GM12875 (cell line): Measurements from ENCODE around the gene CATSPERE.
A peak's percentile ranks its signal among the peaks of the same experiment; 100 is the strongest.

Experiments used
- H3K4me3 ChIP-seq: one replicate; pipeline ENCODE4 v1.5.1; 2011; ENCODE audit warnings: low read depth, low read length, control low read depth
- CTCF ChIP-seq: IDR thresholded peaks from 2 replicates; pipeline ENCODE4 v1.5.1; 2011; ENCODE audit warnings: low read depth, mild to moderate bottlenecking, control low read depth, inconsistent platforms, low read length, moderate library complexity, borderline replicate concordance; ENCODE audit not compliant: insufficient read depth

The CATSPERE gene

GRCh38 chr1:244448279-244449036 is 12.6 kb upstream of the CATSPERE start:
- no peak overlapping the region for H3K4me3 ChIP-seq
- TF ChIP-seq CTCF = no peak

- TF ChIP-seq CTCF = no peak
These were observed 11.1 kb upstream of the CATSPERE start for GRCh38 chr1:244449936-244450508.

GRCh38 chr1:244450597-244451538 is 10.2 kb upstream of the CATSPERE start:
- H3K4me3 ChIP-seq = peak overlapping the region; percentile 83
- no peak for TF ChIP-seq CTCF

More at GRCh38 chr1:244449936-244450508, 11.1 kb upstream of the CATSPERE start:
- H3K4me3 ChIP-seq = no peak overlapping the region

GRCh38 chr1:244451539-244451950 is 9.5 kb upstream of the CATSPERE start, which contains the start of gene ADSS2:
TSS of gene ADSS2 (minus strand) at chr1:244451909. CDS start at chr1:244451817, 92 bp downstream.
- H3K4me3 ChIP-seq = peak within 1 kb of the TSS; percentile 83
- no peak for TF ChIP-seq CTCF

GRCh38 chr1:244451951-244452795 is 8.9 kb upstream of the CATSPERE start:
- TF ChIP-seq CTCF = peak; percentile 59
- peak overlapping the region; percentile 33 for H3K4me3 ChIP-seq

- TF ChIP-seq CTCF = no peak
- no peak overlapping the region for H3K4me3 ChIP-seq
These were observed 6.7 kb upstream of the CATSPERE start for GRCh38 chr1:244454412-244454811.
